ENCODE measurements around the gene XPC.

GRCh38 chr3:14145236-14145635 is 33.2 kb downstream of the XPC start:
- TF ChIP-seq EGR1 (IDR thresholded peaks at IDR 0.05): no peak
- TF ChIP-seq TAF1 (IDR thresholded peaks at IDR 0.05; ENCODE audit: low read depth): no peak
- no peak for TF ChIP-seq ZBTB7A (IDR thresholded peaks at IDR 0.05; ENCODE audit: low read depth)
- TF ChIP-seq USF1 (IDR thresholded peaks at IDR 0.05): no peak
- no peak for TF ChIP-seq EP300 (IDR thresholded peaks at IDR 0.05; ENCODE audit: borderline replicate concordance)
- no peak for TF ChIP-seq CEBPB (IDR thresholded peaks at IDR 0.05)
- TF ChIP-seq TEAD4 (IDR thresholded peaks at IDR 0.05): no peak
- no peak for TF ChIP-seq YY1 (IDR thresholded peaks at IDR 0.05; ENCODE audit: low read depth)
- TF ChIP-seq MAX (IDR thresholded peaks at IDR 0.05): no peak
- no peak for TF ChIP-seq CREB1 (IDR thresholded peaks at IDR 0.05; ENCODE audit: low read depth)
- no peak for TF ChIP-seq REST (IDR thresholded peaks at IDR 0.05; ENCODE audit: low read depth)
- no peak for TF ChIP-seq RAD21 (IDR thresholded peaks at IDR 0.05; ENCODE audit: low read depth)
- TF ChIP-seq NFIC (IDR thresholded peaks at IDR 0.05): no peak

All from Ishikawa (cell line).